Measurements from ENCODE around the gene SFMBT2. TPM values are rescaled to one million over a fixed set of nuclear protein-coding genes. Genes with fewer than 3 reads are reported as not detected.

Gene SFMBT2
- total RNA-seq, 4 donors from 2014 or later, result 2.6 to 26.4 (median 4.5) TPM

GRCh38 chr10:7159517-7159916, 251.3 kb downstream of the SFMBT2 start:
- TF ChIP-seq POLR2A (IDR thresholded peaks at IDR 0.05), result no peak
- TF ChIP-seq, protein P1, sequence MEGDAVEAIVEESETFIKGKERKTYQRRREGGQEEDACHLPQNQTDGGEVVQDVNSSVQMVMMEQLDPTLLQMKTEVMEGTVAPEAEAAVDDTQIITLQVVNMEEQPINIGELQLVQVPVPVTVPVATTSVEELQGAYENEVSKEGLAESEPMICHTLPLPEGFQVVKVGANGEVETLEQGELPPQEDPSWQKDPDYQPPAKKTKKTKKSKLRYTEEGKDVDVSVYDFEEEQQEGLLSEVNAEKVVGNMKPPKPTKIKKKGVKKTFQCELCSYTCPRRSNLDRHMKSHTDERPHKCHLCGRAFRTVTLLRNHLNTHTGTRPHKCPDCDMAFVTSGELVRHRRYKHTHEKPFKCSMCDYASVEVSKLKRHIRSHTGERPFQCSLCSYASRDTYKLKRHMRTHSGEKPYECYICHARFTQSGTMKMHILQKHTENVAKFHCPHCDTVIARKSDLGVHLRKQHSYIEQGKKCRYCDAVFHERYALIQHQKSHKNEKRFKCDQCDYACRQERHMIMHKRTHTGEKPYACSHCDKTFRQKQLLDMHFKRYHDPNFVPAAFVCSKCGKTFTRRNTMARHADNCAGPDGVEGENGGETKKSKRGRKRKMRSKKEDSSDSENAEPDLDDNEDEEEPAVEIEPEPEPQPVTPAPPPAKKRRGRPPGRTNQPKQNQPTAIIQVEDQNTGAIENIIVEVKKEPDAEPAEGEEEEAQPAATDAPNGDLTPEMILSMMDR (IDR thresholded peaks at IDR 0.05), result no peak
- no peaks in the 10 kb centered on the region for H3K27me3 ChIP-seq
- no peak overlapping the region for H3K4me3 ChIP-seq
- no peaks in the 10 kb centered on the region for H3K4me1 ChIP-seq
- no peaks in the 10 kb centered on the region for H3K9me3 ChIP-seq
- peaks cover 0 to 4% (median 0%) of the 10 kb centered on the region in 3 donors for H3K36me3 ChIP-seq
- no peak overlapping the region for H3K27ac ChIP-seq
- DNase-seq, result no peak

- Histone ChIP-seq H3K4me3 (no peak overlapping the region), H3K27me3 (no peaks in the 10 kb centered on the region), H3K36me3 (no peaks in the 10 kb centered on the region), H3K4me1 (no peaks in the 10 kb centered on the region), H3K9me3 (no peaks in the 10 kb centered on the region), H3K27ac (no peak overlapping the region)
- DNase-seq, result no peak
- TF ChIP-seq, protein P1 (IDR thresholded peaks at IDR 0.05), result no peak
- TF ChIP-seq POLR2A (IDR thresholded peaks at IDR 0.05), result no peak
Measured at GRCh38 chr10:7157091-7157490, 253.7 kb downstream of the SFMBT2 start.

GRCh38 chr10:7153750-7154149, 257.1 kb downstream of the SFMBT2 start:
- Histone ChIP-seq H3K4me1 (no peaks in the 10 kb centered on the region), H3K27me3 (no peaks in the 10 kb centered on the region), H3K27ac (no peak overlapping the region), H3K4me3 (no peak overlapping the region), H3K9me3 (no peaks in the 10 kb centered on the region), H3K36me3 (no peaks in the 10 kb centered on the region)
- no peak for TF ChIP-seq POLR2A (IDR thresholded peaks at IDR 0.05)
- TF ChIP-seq, protein P1 (IDR thresholded peaks at IDR 0.05), result no peak
- no peak for DNase-seq

GRCh38 chr10:7152982-7153381, 257.9 kb downstream of the SFMBT2 start:
- DNase-seq, result no peak
- no peak for TF ChIP-seq POLR2A (IDR thresholded peaks at IDR 0.05)
- TF ChIP-seq, protein P1 (IDR thresholded peaks at IDR 0.05), result no peak
- H3K27ac ChIP-seq, result no peak overlapping the region
- no peaks in the 10 kb centered on the region for H3K9me3 ChIP-seq
- no peak overlapping the region for H3K4me3 ChIP-seq
- no peaks in the 10 kb centered on the region for H3K27me3 ChIP-seq
- no peaks in the 10 kb centered on the region for H3K4me1 ChIP-seq
- no peaks in the 10 kb centered on the region for H3K36me3 ChIP-seq

DNA sequence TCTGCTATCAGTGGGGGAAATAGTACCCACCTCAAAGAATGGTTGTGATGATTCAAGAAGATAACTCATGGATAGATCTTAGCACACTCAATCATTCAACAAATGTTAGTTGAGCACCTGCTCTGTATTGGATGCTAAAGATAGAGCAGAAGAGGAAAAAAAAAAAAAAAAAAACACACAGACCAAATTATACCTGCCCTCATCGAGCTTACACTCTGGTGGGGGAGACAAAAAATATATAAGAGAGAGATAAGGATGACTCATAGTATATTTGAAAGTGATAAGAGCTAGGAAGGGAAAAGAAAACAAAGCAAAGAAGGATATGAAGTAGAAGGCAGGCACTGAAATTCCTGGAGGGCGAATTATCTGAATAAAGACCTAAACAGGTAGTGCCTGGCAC, 258.5 kb downstream of the SFMBT2 start:
- TF ChIP-seq, protein P1 (IDR thresholded peaks at IDR 0.05), result no peak
- TF ChIP-seq POLR2A (IDR thresholded peaks at IDR 0.05), result no peak
- no peak overlapping the region for H3K4me3 ChIP-seq
- no peak for DNase-seq
- H3K9me3 ChIP-seq, result no peaks in the 10 kb centered on the region
- no peaks in the 10 kb centered on the region for H3K36me3 ChIP-seq
- no peaks in the 10 kb centered on the region for H3K27me3 ChIP-seq
- H3K27ac ChIP-seq, result no peak overlapping the region
- H3K4me1 ChIP-seq, result no peaks in the 10 kb centered on the region

- Histone ChIP-seq H3K4me3 (no peak overlapping the region), H3K27me3 (no peaks in the 10 kb centered on the region), H3K27ac (no peak overlapping the region), H3K9me3 (no peaks in the 10 kb centered on the region), H3K4me1 (no peaks in the 10 kb centered on the region), H3K36me3 (no peaks in the 10 kb centered on the region)
- TF ChIP-seq, protein P1 (IDR thresholded peaks at IDR 0.05), result no peak
- TF ChIP-seq POLR2A (IDR thresholded peaks at IDR 0.05), result no peak
- no peak for DNase-seq
Measured at GRCh38 chr10:7151538-7151937, 259.3 kb downstream of the SFMBT2 start.
